Measurements from ENCODE around the gene PDE4D.
"Not testable (repeated sequence)": the region's sequence is repeated elsewhere in the genome, so short reads cannot be mapped to it uniquely, and the experiment has no call there.

Gene PDE4D

GRCh38 chr5:59467969-59468368 is 425.6 kb downstream of the PDE4D start:
- ChIA-PET CTCF (no interaction called here), POLR2A (no interaction called here)
- no peak for TF ChIP-seq FOXM1 (IDR thresholded peaks at IDR 0.05; ENCODE audit: borderline replicate concordance)
- no peak for TF ChIP-seq CTBP1 (IDR thresholded peaks at IDR 0.05; ENCODE audit: borderline replicate concordance)
- no peak for TF ChIP-seq NFRKB (IDR thresholded peaks at IDR 0.05)
- TF ChIP-seq TARDBP (IDR thresholded peaks at IDR 0.05), result no peak
- no peak for TF ChIP-seq ELF4 (IDR thresholded peaks at IDR 0.05)
- TF ChIP-seq ARNT (IDR thresholded peaks at IDR 0.05), result no peak
- no peak for TF ChIP-seq BHLHE40 (IDR thresholded peaks at IDR 0.05; ENCODE audit: borderline replicate concordance)
- TF ChIP-seq SP1 (IDR thresholded peaks at IDR 0.05), result no peak
- TF ChIP-seq ZNF384 (IDR thresholded peaks at IDR 0.05), result no peak
- no peak for TF ChIP-seq LEF1 (IDR thresholded peaks at IDR 0.05; ENCODE audit: borderline replicate concordance)
- TF ChIP-seq FOXK2 (IDR thresholded peaks at IDR 0.05), result no peak
- no peak for TF ChIP-seq FOXA1 (IDR thresholded peaks at IDR 0.05)
- no peak for DNase-seq (ENCODE audit: extremely low spot score)

GRCh38 chr5:59466271-59466670 is 427.3 kb downstream of the PDE4D start:
- no peak for DNase-seq (ENCODE audit: extremely low spot score)
- POLR2A ChIA-PET, result no interaction called here
- no peak for TF ChIP-seq FOXA1 (IDR thresholded peaks at IDR 0.05)
- TF ChIP-seq ELF4 (IDR thresholded peaks at IDR 0.05), result no peak
- no peak for TF ChIP-seq FOXK2 (IDR thresholded peaks at IDR 0.05)
- no peak for TF ChIP-seq HDGF (IDR thresholded peaks at IDR 0.05; ENCODE audit: borderline replicate concordance)
- TF ChIP-seq LEF1 (IDR thresholded peaks at IDR 0.05; ENCODE audit: borderline replicate concordance), result no peak
- CTCF ChIA-PET, result no interaction called here

DNA sequence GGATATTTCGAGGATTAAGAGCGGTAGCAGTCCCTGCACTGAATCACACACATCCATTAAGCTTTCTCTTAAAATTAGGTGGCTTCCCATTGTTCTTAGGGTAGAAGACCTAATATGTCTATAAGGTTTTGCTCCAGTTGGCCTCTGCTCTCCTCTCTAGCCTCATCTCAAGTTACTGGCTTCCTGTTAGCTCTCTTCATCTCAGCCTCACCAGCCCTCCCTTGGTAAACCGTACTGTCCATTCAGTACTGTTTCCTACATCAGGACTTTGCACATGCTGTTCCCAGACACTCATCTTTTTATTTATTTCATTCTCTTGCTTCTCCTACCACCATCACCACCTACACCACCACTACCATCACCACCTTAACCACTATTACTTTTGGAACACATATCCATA is 428.6 kb downstream of the PDE4D start:
- ChIA-PET POLR2A (no interaction called here), CTCF (interaction anchor here (0.7 kb wide), 1 partner anchor 79 kb away, joined by 3 read pairs; no protein-coding TSS in a partner anchor)
- TF ChIP-seq CTBP1 (IDR thresholded peaks at IDR 0.05; ENCODE audit: borderline replicate concordance), result no peak
- TF ChIP-seq ELF4 (IDR thresholded peaks at IDR 0.05), result no peak
- no peak for TF ChIP-seq FOXM1 (IDR thresholded peaks at IDR 0.05; ENCODE audit: borderline replicate concordance)
- TF ChIP-seq HDGF (IDR thresholded peaks at IDR 0.05; ENCODE audit: borderline replicate concordance), result no peak
- no peak for TF ChIP-seq L3MBTL2 (conservative IDR thresholded peaks at IDR 0.05)
- no peak for TF ChIP-seq SUZ12 (IDR thresholded peaks at IDR 0.05)
- no peak for DNase-seq (ENCODE audit: extremely low spot score)

DNA sequence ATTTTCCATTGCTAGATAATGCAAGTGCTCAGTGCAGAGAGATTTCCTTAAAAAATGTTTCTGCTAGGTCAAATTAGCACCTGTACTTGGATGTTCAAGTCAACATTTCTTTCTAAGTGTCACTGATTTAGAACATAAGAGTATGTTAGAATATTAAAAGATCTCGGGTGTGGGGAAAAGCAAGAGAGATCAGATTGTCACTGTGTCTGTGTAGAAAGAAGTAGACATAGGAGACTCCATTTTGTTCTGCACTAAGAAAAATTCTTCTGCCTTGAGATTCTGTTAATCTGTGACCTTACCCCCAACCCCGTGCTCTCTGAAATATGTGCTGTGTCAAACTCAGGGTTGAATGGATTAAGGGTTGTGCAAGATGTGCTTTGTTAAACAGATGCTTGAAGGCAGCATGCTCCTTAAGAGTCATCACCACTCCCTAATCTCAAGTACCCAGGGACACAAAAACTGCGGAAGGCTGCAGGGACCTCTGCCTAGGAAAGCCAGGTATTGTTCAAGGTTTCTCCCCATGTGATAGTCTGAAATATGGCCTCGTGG is 429.8 kb downstream of the PDE4D start:
- POLR2A ChIA-PET, CTCF ChIA-PET: not testable (repeated sequence)

GRCh38 chr5:59462956-59463355 is 430.6 kb downstream of the PDE4D start:
- no peak for DNase-seq (ENCODE audit: extremely low spot score)
- POLR2A ChIA-PET, result no interaction called here
- TF ChIP-seq SP1 (IDR thresholded peaks at IDR 0.05) (no peak), BHLHE40 (IDR thresholded peaks at IDR 0.05; ENCODE audit: borderline replicate concordance) (no peak), SUZ12 (IDR thresholded peaks at IDR 0.05) (no peak), LEF1 (IDR thresholded peaks at IDR 0.05; ENCODE audit: borderline replicate concordance) (no peak), FOXM1 (IDR thresholded peaks at IDR 0.05; ENCODE audit: borderline replicate concordance) (no peak), HDGF (IDR thresholded peaks at IDR 0.05; ENCODE audit: borderline replicate concordance) (no peak), FOXK2 (IDR thresholded peaks at IDR 0.05) (no peak), TARDBP (IDR thresholded peaks at IDR 0.05) (no peak), NFRKB (IDR thresholded peaks at IDR 0.05) (no peak), FOXA1 (IDR thresholded peaks at IDR 0.05) (no peak), L3MBTL2 (conservative IDR thresholded peaks at IDR 0.05) (no peak), ELF4 (IDR thresholded peaks at IDR 0.05) (no peak)
- TF ChIP-seq, protein P1, sequence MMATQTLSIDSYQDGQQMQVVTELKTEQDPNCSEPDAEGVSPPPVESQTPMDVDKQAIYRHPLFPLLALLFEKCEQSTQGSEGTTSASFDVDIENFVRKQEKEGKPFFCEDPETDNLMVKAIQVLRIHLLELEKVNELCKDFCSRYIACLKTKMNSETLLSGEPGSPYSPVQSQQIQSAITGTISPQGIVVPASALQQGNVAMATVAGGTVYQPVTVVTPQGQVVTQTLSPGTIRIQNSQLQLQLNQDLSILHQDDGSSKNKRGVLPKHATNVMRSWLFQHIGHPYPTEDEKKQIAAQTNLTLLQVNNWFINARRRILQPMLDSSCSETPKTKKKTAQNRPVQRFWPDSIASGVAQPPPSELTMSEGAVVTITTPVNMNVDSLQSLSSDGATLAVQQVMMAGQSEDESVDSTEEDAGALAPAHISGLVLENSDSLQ (IDR thresholded peaks at IDR 0.05), result no peak
- CTCF ChIA-PET, result no interaction called here

More for the DNA sequence above, 429.8 kb downstream of the PDE4D start:
- not testable (repeated sequence) for DNase-seq (ENCODE audit: extremely low spot score)

GRCh38 chr5:59460368-59461153 is 433.0 kb downstream of the PDE4D start:
- ChIA-PET CTCF (no interaction called here), POLR2A (no interaction called here)
- no peak for DNase-seq (ENCODE audit: extremely low spot score)
- TF ChIP-seq SUZ12 (IDR thresholded peaks at IDR 0.05), result no peak
- no peak for TF ChIP-seq CTBP1 (IDR thresholded peaks at IDR 0.05; ENCODE audit: borderline replicate concordance)
- TF ChIP-seq ARNT (IDR thresholded peaks at IDR 0.05), result no peak
- no peak for TF ChIP-seq FOXM1 (IDR thresholded peaks at IDR 0.05; ENCODE audit: borderline replicate concordance)
- no peak for TF ChIP-seq FOXA1 (IDR thresholded peaks at IDR 0.05)
- no peak for TF ChIP-seq FOXK2 (IDR thresholded peaks at IDR 0.05)
- TF ChIP-seq ELF4 (IDR thresholded peaks at IDR 0.05), result no peak
- TF ChIP-seq, protein P1 (IDR thresholded peaks at IDR 0.05), result no peak
- TF ChIP-seq L3MBTL2 (conservative IDR thresholded peaks at IDR 0.05), result no peak
- TF ChIP-seq ZNF384 (IDR thresholded peaks at IDR 0.05), result no peak
- TF ChIP-seq LEF1 (IDR thresholded peaks at IDR 0.05; ENCODE audit: borderline replicate concordance), result no peak
- TF ChIP-seq SP1 (IDR thresholded peaks at IDR 0.05), result no peak
- no peak for TF ChIP-seq BHLHE40 (IDR thresholded peaks at IDR 0.05; ENCODE audit: borderline replicate concordance)
- no peak for TF ChIP-seq HDGF (IDR thresholded peaks at IDR 0.05; ENCODE audit: borderline replicate concordance)

Measured in HEK293T (cell line).